RWPE2 (cell line): Measurements from ENCODE around the gene FXYD4.

Source experiments
- ATAC-seq: fragments of 200-7000 bp; cut with Tn5 transposase; 3 replicates; pipeline ENCODE4 v1.9.1; 2021; ENCODE audit warnings: low read depth
- DNase-seq: peaks from one replicate; pipeline ENCODE4 v3.0.0-alpha.2; 2020; ENCODE audit warnings: low spot score
- H3K27ac ChIP-seq: fragments of 450-650 bp; 2 replicates; pipeline ENCODE4 v1.5.1; 2017; ENCODE audit warnings: mild to moderate bottlenecking; ENCODE audit not compliant: poor library complexity, severe bottlenecking
- H3K27me3 ChIP-seq: fragments of 250-450 bp; sonication (Bioruptor Pico); 2 replicates; pipeline ENCODE4 v1.5.1; 2021; ENCODE audit warnings: mild to moderate bottlenecking, moderate library complexity; ENCODE audit not compliant: insufficient read depth, poor library complexity, severe bottlenecking
- H3K36me3 ChIP-seq: fragments of 250-450 bp; sonication (Bioruptor Pico); 2 replicates; pipeline ENCODE4 v1.5.1; 2020; ENCODE audit warnings: low read depth, mild to moderate bottlenecking, moderate library complexity
- H3K4me1 ChIP-seq: fragments of 250-450 bp; sonication (Bioruptor Pico); 2 replicates; pipeline ENCODE4 v1.5.1; 2021; ENCODE audit warnings: mild to moderate bottlenecking, moderate library complexity; ENCODE audit not compliant: insufficient read depth, poor library complexity, severe bottlenecking
- H3K4me3 ChIP-seq: fragments of 250-450 bp; sonication (Bioruptor Pico); 2 replicates; pipeline ENCODE4 v1.5.1; 2021; ENCODE audit warnings: mild to moderate bottlenecking, moderate library complexity; ENCODE audit not compliant: severe bottlenecking
- H3K9me3 ChIP-seq: fragments of 250-450 bp; sonication (Bioruptor Pico); 2 replicates; pipeline ENCODE4 v1.5.1; 2021; ENCODE audit warnings: mild to moderate bottlenecking, moderate library complexity; ENCODE audit not compliant: severe bottlenecking
- TF ChIP-seq, protein P1 (sequence below): fragments of 450-650 bp; IDR thresholded peaks from one replicate; pipeline ENCODE4 v1.5.1; 2017; ENCODE audit warnings: mild to moderate bottlenecking, moderate library complexity; ENCODE audit not compliant: poor library complexity, severe bottlenecking

The FXYD4 gene

GRCh38 chr10:43394868-43395267, 23.4 kb downstream of the FXYD4 start:
- TF ChIP-seq, protein P1, sequence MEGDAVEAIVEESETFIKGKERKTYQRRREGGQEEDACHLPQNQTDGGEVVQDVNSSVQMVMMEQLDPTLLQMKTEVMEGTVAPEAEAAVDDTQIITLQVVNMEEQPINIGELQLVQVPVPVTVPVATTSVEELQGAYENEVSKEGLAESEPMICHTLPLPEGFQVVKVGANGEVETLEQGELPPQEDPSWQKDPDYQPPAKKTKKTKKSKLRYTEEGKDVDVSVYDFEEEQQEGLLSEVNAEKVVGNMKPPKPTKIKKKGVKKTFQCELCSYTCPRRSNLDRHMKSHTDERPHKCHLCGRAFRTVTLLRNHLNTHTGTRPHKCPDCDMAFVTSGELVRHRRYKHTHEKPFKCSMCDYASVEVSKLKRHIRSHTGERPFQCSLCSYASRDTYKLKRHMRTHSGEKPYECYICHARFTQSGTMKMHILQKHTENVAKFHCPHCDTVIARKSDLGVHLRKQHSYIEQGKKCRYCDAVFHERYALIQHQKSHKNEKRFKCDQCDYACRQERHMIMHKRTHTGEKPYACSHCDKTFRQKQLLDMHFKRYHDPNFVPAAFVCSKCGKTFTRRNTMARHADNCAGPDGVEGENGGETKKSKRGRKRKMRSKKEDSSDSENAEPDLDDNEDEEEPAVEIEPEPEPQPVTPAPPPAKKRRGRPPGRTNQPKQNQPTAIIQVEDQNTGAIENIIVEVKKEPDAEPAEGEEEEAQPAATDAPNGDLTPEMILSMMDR: no peak
- peak overlapping the region; percentile 91 for H3K27ac ChIP-seq
- peaks cover 83% of the 10 kb centered on the region for H3K36me3 ChIP-seq
- no peak overlapping the region for H3K4me3 ChIP-seq
- no peaks in the 10 kb centered on the region for H3K27me3 ChIP-seq
- H3K9me3 ChIP-seq: no peaks in the 10 kb centered on the region
- no peak for ATAC-seq
- peaks cover 13% of the 10 kb centered on the region for H3K4me1 ChIP-seq
- DNase-seq: no peak

DNA sequence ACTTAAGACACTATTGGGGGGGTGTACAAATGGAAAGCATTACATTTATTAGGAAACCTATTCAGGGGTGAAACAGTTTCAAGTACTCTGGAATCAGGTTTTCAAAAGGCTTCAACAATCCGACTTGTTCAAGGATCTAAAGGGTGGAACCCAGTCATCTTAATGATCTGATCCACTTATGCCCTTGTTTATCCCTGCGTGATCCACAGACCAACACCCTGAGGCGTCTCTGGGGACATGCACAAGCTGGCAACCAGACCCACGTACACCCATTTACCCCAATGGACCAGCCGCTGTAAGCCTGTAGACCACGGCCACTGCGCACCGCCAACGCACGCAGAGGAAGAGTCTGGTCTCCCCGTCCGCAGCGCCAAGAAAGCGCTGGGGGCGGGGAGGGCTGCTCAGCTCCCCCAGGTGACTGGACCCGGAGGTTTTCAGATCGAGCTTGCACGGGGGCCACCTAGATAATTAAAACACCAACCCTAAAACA, 24.2 kb downstream of the FXYD4 start:
- Histone ChIP-seq H3K36me3 (peaks cover 83% of the 10 kb centered on the region), H3K4me1 (peaks cover 20% of the 10 kb centered on the region), H3K27ac (peak overlapping the region; percentile 91), H3K9me3 (no peaks in the 10 kb centered on the region), H3K4me3 (peak overlapping the region; percentile 75), H3K27me3 (no peaks in the 10 kb centered on the region)
- ATAC-seq (no peak), DNase-seq (no peak)
- TF ChIP-seq, protein P1: no peak

DNA sequence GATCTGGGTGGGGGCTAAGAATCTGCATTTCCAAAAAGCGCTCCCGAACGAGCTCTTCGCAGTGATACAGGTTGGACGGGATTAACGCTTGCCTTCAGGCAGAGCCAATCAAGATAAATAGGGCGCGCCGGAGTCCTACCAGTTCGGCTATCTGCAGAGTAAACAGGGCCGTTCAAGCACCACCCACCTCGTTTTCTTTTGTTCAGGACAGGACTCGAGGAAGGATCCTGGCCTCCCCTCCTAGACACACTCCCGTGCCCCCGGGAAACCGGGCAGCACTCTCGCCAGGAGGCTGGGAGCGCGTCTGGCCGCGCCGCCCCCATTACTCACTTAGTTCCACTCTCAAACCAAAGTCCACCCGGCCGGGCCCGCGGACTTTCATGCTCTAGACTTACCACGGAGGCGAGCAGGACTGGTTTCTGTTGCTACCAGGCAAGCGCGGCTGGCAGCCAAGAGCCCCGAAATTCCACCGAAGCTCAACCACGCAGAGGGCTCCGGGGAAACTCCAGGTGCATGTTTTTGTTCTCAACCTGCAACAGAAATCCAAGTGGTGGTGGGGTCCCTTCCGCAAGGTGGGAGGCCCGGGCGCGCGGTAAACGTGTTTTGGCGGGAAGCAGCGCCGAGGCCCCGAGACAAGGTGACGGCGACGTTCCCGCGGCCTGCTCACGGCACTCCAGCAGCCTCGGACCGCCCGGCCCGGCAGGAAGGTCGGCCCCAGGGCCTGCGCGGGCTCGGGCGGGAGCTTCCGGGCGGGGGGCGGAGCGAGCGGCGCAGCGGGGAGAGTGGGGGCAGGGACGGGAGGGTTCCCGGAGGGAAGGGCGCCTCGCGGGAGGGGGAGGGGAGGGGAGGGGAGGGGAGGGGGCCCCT, 24.9 kb downstream of the FXYD4 start:
- Histone ChIP-seq H3K4me3 (peak overlapping the region; percentile 75), H3K36me3 (peaks cover 80% of the 10 kb centered on the region), H3K9me3 (no peaks in the 10 kb centered on the region), H3K4me1 (peaks cover 24% of the 10 kb centered on the region), H3K27ac (peak overlapping the region; percentile 91), H3K27me3 (no peaks in the 10 kb centered on the region)
- ATAC-seq: peak; percentile 63
- TF ChIP-seq, protein P1: no peak
- DNase-seq: peak; percentile 76

- Histone ChIP-seq H3K4me3 (peak overlapping the region; percentile 75), H3K36me3 (peaks cover 78% of the 10 kb centered on the region), H3K27ac (peak overlapping the region; percentile 91), H3K9me3 (no peaks in the 10 kb centered on the region), H3K4me1 (peaks cover 31% of the 10 kb centered on the region), H3K27me3 (no peaks in the 10 kb centered on the region)
- peak; percentile 93 for DNase-seq
- TF ChIP-seq, protein P1: no peak
- ATAC-seq: peak; percentile 76
These were observed 25.6 kb downstream of the FXYD4 start for GRCh38 chr10:43396928-43397624.
